PFSK-1 (cell line): Measurements from ENCODE around the gene SEC14L6.

Experiments
- FOXP2 ChIP-seq: optimal IDR thresholded peaks from 2 replicates; pipeline ENCODE3; 2011; ENCODE audit warnings: borderline replicate concordance, control low read depth, inconsistent platforms; ENCODE audit not compliant: insufficient read depth; ENCODE audit errors: extremely low read length, extremely low read depth
- POLR2AphosphoS5 ChIP-seq: IDR thresholded peaks from 2 replicates; pipeline ENCODE4 v1.6.1; 2012; ENCODE audit warnings: low read depth, mild to moderate bottlenecking, control low read depth, low read length, moderate library complexity
- SIN3A ChIP-seq: IDR thresholded peaks from 2 replicates; pipeline ENCODE4 v1.6.1; 2012; ENCODE audit warnings: mild to moderate bottlenecking, low read length, moderate library complexity, borderline replicate concordance; ENCODE audit not compliant: insufficient read depth
- TAF1 ChIP-seq: IDR thresholded peaks from 2 replicates; pipeline ENCODE4 v1.6.1; 2012; ENCODE audit warnings: low read length, control low read depth, borderline replicate concordance; ENCODE audit not compliant: insufficient read depth
- TF ChIP-seq, protein P1 (sequence below), 2 experiments: IDR thresholded peaks; 2 replicates each; pipeline versions ENCODE4 v1.6.1 to v1.8.0; 2011 to 2012; ENCODE audit warnings: low read depth in 2 of 2, low read length in 2 of 2, control low read depth in 1 of 2, inconsistent platforms in 1 of 2, mild to moderate bottlenecking in 1 of 2, moderate library complexity in 1 of 2; ENCODE audit not compliant: insufficient read depth in 1 of 2

DNA sequence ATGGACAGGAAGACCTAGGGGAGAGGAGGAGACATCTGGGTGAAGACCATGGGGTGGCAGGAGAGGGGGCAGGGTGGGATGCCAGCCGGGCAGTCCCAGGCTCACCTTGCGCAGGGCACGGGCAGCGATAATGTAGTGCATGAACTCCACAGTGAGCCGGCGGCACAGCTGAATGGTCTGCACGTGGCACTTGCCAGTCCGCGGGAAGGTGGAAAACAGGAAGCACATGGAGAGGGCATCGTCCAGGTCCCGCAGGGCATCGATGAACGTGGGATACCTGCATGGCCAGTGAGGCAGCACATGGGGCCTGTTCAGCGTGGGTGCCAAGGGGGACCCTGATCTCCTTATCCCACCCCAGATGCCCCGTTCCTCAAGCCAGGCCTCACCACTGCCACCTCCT, 37.9 kb upstream of the SEC14L6 start:
- TF ChIP-seq, protein P1, sequence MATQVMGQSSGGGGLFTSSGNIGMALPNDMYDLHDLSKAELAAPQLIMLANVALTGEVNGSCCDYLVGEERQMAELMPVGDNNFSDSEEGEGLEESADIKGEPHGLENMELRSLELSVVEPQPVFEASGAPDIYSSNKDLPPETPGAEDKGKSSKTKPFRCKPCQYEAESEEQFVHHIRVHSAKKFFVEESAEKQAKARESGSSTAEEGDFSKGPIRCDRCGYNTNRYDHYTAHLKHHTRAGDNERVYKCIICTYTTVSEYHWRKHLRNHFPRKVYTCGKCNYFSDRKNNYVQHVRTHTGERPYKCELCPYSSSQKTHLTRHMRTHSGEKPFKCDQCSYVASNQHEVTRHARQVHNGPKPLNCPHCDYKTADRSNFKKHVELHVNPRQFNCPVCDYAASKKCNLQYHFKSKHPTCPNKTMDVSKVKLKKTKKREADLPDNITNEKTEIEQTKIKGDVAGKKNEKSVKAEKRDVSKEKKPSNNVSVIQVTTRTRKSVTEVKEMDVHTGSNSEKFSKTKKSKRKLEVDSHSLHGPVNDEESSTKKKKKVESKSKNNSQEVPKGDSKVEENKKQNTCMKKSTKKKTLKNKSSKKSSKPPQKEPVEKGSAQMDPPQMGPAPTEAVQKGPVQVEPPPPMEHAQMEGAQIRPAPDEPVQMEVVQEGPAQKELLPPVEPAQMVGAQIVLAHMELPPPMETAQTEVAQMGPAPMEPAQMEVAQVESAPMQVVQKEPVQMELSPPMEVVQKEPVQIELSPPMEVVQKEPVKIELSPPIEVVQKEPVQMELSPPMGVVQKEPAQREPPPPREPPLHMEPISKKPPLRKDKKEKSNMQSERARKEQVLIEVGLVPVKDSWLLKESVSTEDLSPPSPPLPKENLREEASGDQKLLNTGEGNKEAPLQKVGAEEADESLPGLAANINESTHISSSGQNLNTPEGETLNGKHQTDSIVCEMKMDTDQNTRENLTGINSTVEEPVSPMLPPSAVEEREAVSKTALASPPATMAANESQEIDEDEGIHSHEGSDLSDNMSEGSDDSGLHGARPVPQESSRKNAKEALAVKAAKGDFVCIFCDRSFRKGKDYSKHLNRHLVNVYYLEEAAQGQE (IDR thresholded peaks at IDR 0.05; ENCODE audit: insufficient read depth in 1 of 2, low read depth in 2 of 2, low read length in 2 of 2): no peak
- TF ChIP-seq TAF1 (no peak), SIN3A (no peak), POLR2AphosphoS5 (no peak), FOXP2 (no peak)
